ENCODE results near the gene HLCS. TPM values are rescaled to one million over a fixed set of nuclear protein-coding genes. Genes with fewer than 3 reads are reported as not detected.
A peak's percentile ranks its signal among the peaks of the same experiment; 100 is the strongest.

The HLCS gene
- total and polyA plus RNA-seq, 2 donors (not counting 1 experiment from before 2014, with no cell fraction given): 23.1 to 40.0 TPM

GRCh38 chr21:36913247-36914169 is 53.0 kb downstream of the HLCS start:
- Histone ChIP-seq H2AFZ (ENCODE audit: low read length) (no peak overlapping the region), H3K36me3 (ENCODE audit: control insufficient read depth, insufficient read depth, low read length) (no peaks in the 10 kb centered on the region), H3K4me2 (ENCODE audit: extremely low read depth, insufficient read depth, low read length) (no peak overlapping the region), H3K27ac (ENCODE audit: insufficient read depth, low read length) (no peak overlapping the region), H3K4me3 (replicated peaks in 1 of 4; ENCODE audit: control extremely low read depth in 1 of 4, insufficient read depth in 1 of 4, low read depth in 3 of 4, low read length in 4 of 4) (no peak overlapping the region), H3K27me3 (ENCODE audit: control insufficient read depth, insufficient read depth, low read length) (no peaks in the 10 kb centered on the region), H3K79me2 (ENCODE audit: control insufficient read depth, insufficient read depth, low read length) (no peaks in the 10 kb centered on the region), H3K4me1 (ENCODE audit: control insufficient read depth, extremely low read depth, insufficient read depth, low read length) (peaks cover 15% of the 10 kb centered on the region), H3K9me3 (ENCODE audit: control insufficient read depth, insufficient read depth, low read depth, low read length) (no peaks in the 10 kb centered on the region), H3K9ac (ENCODE audit: insufficient read depth, low read length) (no peak overlapping the region), H4K20me1 (ENCODE audit: control insufficient read depth, extremely low read depth, insufficient read depth, low read length) (no peaks in the 10 kb centered on the region)
- no peak for DNase-seq (ENCODE audit: low read depth in 2 of 2)
- TF ChIP-seq EZH2 (IDR thresholded peaks at IDR 0.05; ENCODE audit: low read length, missing control alignments): no peak
- TF ChIP-seq CTCF (conservative IDR thresholded peaks at IDR 0.05 in 1 of 2, IDR thresholded peaks at IDR 0.05 in 1 of 2; ENCODE audit: low read depth in 1 of 2, low read length in 2 of 2): no peak

GRCh38 chr21:36910581-36911307 is 55.7 kb downstream of the HLCS start:
- H2AFZ ChIP-seq (ENCODE audit: low read length): no peak overlapping the region
- no peaks in the 10 kb centered on the region for H3K9me3 ChIP-seq (ENCODE audit: control insufficient read depth, insufficient read depth, low read depth, low read length)
- peak overlapping the region; percentile 86 for H3K27ac ChIP-seq (ENCODE audit: insufficient read depth, low read length)
- no peaks in the 10 kb centered on the region for H3K27me3 ChIP-seq (ENCODE audit: control insufficient read depth, insufficient read depth, low read length)
- H3K4me1 ChIP-seq (ENCODE audit: control insufficient read depth, extremely low read depth, insufficient read depth, low read length): peaks cover 13% of the 10 kb centered on the region
- H3K4me2 ChIP-seq (ENCODE audit: extremely low read depth, insufficient read depth, low read length): peak overlapping the region; percentile 41
- H4K20me1 ChIP-seq (ENCODE audit: control insufficient read depth, extremely low read depth, insufficient read depth, low read length): no peaks in the 10 kb centered on the region
- TF ChIP-seq EZH2 (IDR thresholded peaks at IDR 0.05; ENCODE audit: low read length, missing control alignments): no peak
- no peak for TF ChIP-seq CTCF (conservative IDR thresholded peaks at IDR 0.05 in 1 of 2, IDR thresholded peaks at IDR 0.05 in 1 of 2; ENCODE audit: low read depth in 1 of 2, low read length in 2 of 2)
- no peaks in the 10 kb centered on the region for H3K79me2 ChIP-seq (ENCODE audit: control insufficient read depth, insufficient read depth, low read length)
- H3K9ac ChIP-seq (ENCODE audit: insufficient read depth, low read length): peak overlapping the region; percentile 45
- no peaks in the 10 kb centered on the region for H3K36me3 ChIP-seq (ENCODE audit: control insufficient read depth, insufficient read depth, low read length)
- H3K4me3 ChIP-seq (replicated peaks in 1 of 4; ENCODE audit: control extremely low read depth in 1 of 4, insufficient read depth in 1 of 4, low read depth in 3 of 4, low read length in 4 of 4): peak overlapping the region in 1 of 4 experiments; percentile 4
- peak; percentile 70 to 92 for DNase-seq (ENCODE audit: low read depth in 2 of 2)

GRCh38 chr21:36909901-36910561 is 56.4 kb downstream of the HLCS start:
- Histone ChIP-seq H3K4me2 (ENCODE audit: extremely low read depth, insufficient read depth, low read length) (no peak overlapping the region), H2AFZ (ENCODE audit: low read length) (no peak overlapping the region), H3K9me3 (ENCODE audit: control insufficient read depth, insufficient read depth, low read depth, low read length) (no peaks in the 10 kb centered on the region), H3K4me1 (ENCODE audit: control insufficient read depth, extremely low read depth, insufficient read depth, low read length) (peaks cover 13% of the 10 kb centered on the region), H3K27ac (ENCODE audit: insufficient read depth, low read length) (peak overlapping the region; percentile 92), H4K20me1 (ENCODE audit: control insufficient read depth, extremely low read depth, insufficient read depth, low read length) (no peaks in the 10 kb centered on the region), H3K27me3 (ENCODE audit: control insufficient read depth, insufficient read depth, low read length) (no peaks in the 10 kb centered on the region), H3K9ac (ENCODE audit: insufficient read depth, low read length) (peak overlapping the region; percentile 51), H3K79me2 (ENCODE audit: control insufficient read depth, insufficient read depth, low read length) (no peaks in the 10 kb centered on the region), H3K4me3 (replicated peaks in 1 of 4; ENCODE audit: control extremely low read depth in 1 of 4, insufficient read depth in 1 of 4, low read depth in 3 of 4, low read length in 4 of 4) (no peak overlapping the region), H3K36me3 (ENCODE audit: control insufficient read depth, insufficient read depth, low read length) (no peaks in the 10 kb centered on the region)
- DNase-seq (ENCODE audit: low read depth in 2 of 2): peak; percentile 99
- TF ChIP-seq EZH2 (IDR thresholded peaks at IDR 0.05; ENCODE audit: low read length, missing control alignments): no peak
- TF ChIP-seq CTCF (conservative IDR thresholded peaks at IDR 0.05 in 1 of 2, IDR thresholded peaks at IDR 0.05 in 1 of 2; ENCODE audit: low read depth in 1 of 2, low read length in 2 of 2): no peak
